SH-SY5Y (cell line): ENCODE results near the gene ZNF574.

Experiments used
- GATA2 ChIP-seq: IDR thresholded peaks from 2 replicates; pipeline ENCODE4 v1.6.1; 2011; ENCODE audit warnings: mild to moderate bottlenecking, low read depth, low read length
- GATA3 ChIP-seq: IDR thresholded peaks from 2 replicates; pipeline ENCODE4 v1.6.1; 2011; ENCODE audit warnings: low read depth, mild to moderate bottlenecking, low read length, moderate library complexity

ZNF574 gene, protein sequence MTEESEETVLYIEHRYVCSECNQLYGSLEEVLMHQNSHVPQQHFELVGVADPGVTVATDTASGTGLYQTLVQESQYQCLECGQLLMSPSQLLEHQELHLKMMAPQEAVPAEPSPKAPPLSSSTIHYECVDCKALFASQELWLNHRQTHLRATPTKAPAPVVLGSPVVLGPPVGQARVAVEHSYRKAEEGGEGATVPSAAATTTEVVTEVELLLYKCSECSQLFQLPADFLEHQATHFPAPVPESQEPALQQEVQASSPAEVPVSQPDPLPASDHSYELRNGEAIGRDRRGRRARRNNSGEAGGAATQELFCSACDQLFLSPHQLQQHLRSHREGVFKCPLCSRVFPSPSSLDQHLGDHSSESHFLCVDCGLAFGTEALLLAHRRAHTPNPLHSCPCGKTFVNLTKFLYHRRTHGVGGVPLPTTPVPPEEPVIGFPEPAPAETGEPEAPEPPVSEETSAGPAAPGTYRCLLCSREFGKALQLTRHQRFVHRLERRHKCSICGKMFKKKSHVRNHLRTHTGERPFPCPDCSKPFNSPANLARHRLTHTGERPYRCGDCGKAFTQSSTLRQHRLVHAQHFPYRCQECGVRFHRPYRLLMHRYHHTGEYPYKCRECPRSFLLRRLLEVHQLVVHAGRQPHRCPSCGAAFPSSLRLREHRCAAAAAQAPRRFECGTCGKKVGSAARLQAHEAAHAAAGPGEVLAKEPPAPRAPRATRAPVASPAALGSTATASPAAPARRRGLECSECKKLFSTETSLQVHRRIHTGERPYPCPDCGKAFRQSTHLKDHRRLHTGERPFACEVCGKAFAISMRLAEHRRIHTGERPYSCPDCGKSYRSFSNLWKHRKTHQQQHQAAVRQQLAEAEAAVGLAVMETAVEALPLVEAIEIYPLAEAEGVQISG

GRCh38 chr19:42075616-42076379, at the start of gene ZNF574:
TSS of gene ZNF574 (plus strand) at chr19:42076166. CDS start at chr19:42078607, 2,441 bp downstream.
- TF ChIP-seq GATA2 (no peak), GATA3 (no peak)

DNA sequence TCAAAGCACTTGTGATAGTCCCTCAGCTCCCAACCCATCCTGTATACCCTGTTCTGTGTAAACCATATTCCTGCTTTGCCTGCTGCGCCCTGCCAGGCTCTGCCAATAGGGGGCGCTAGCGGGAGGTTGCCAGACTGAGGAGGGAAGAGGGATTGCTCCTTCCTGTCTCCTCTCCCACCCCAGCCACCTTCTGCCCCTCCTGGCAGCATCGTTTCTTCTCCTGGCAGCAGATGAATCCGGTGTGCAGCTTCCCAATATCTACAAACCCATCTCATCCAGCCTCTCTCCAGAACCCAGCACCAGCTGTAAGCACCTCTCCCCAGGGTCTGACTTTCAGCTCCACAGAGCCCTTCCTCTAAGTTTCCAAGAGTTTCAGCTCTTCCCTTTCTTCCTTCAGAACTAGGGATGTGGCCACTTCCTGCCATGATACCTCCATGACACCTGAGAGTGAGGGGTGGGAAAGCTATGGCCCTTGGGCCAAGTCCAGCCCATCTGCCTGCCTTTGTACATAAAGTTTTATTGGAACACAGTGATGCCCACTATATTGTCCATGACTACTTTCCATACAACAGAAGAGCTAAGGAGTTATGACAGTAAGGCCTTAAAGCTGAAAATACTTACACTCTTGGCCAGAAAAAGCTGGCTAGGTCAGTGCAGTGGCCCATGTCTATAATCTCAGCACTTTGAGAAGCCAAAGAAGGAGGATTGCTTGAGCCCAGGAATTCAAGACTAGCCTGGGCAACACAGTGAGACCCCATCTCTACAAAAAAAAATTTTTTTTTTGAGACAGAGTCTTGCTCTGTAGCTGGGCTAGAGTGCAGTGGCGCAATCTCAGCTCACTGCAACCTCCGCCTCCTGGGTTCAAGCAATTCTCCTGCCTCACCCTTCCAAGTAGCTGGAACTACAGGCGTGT, 47.4 kb upstream of the ZNF574 start:
- TF ChIP-seq GATA3, result no peak
- TF ChIP-seq GATA2, result no peak

GRCh38 chr19:42030645-42031440, 45.1 kb upstream of the ZNF574 start:
- TF ChIP-seq GATA2 (no peak), GATA3 (no peak)

- TF ChIP-seq GATA3 (no peak), GATA2 (no peak)
Observed at GRCh38 chr19:42032431-42032830, 43.5 kb upstream of the ZNF574 start.

GRCh38 chr19:42033413-42033812, 42.6 kb upstream of the ZNF574 start:
- no peak for TF ChIP-seq GATA2
- TF ChIP-seq GATA3, result no peak

DNA sequence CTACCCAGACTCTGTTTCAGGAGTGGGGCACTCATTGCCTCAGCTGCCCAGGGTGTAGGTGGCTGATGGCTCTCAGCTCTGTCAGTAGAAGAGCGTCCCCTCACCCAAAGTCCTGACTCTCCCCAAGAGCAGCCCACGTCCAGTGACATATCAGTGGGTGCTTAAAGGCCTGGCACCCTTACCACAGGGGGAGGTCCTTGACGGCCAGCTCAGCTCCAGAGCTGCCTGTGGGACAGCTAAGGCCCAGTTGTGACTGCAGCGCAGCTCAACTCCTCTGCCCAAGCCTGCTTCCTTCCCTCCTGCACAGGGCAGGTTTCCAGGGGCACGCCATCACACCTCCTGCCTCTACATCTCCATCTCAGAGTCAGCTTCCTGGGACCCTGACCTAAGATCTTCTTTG, 38.3 kb upstream of the ZNF574 start:
- TF ChIP-seq GATA2 (no peak), GATA3 (no peak)

GRCh38 chr19:42038666-42039065, 37.3 kb upstream of the ZNF574 start:
- TF ChIP-seq GATA3, result no peak
- TF ChIP-seq GATA2, result no peak

DNA sequence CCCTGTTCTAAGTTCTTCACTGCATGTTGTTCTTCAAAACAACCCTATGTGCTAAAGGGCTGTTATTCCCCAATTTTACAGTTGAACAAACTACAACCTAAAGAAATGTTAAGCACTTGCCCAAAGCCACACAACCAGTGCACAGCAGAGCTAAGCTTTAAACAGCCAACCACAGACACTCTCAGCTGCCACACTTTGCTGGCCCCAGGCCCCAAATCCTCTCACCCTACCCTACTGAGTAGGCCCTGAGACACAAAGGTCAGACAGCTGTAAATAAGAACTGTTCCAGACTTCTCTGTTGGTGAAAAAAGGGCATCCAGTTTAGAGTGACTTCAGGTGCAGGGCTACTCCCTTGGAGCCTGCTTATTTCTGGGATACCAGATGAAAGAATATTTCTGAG, 35.9 kb upstream of the ZNF574 start:
- TF ChIP-seq GATA3 (no peak), GATA2 (no peak)

DNA sequence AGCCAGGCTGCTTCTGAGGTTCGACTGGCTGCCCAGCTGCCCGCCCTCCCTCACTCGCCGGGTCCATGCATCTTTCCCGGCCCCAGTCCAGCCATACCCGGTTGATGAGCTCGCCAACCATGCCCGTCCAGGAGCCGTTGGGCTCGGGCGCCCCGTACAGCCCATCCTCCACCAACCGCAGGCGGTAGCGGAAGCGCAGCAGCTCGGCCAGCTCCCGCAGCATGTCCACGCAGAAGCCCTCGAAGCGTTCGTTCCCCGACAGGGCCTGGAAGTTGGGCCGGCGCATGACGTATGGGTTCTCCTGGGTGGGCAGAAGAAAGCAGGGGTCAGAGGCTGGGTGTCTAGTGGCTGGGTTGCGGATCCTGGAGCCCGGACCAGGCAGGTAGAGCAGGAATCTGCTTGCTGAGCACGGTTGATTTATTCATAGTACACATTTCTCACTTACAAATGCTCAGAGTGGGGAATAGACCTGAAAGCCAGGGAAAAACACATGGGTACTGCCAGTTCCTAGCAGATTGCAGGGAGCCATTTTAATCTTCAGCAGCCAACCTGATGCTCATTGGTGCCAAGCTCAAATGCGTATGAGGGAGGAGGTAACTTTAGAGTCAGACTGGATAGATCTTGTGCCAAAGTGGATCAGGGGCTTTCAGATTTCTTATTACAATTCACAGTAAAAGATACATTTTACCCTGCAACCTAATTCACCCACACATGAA, 33.4 kb upstream of the ZNF574 start:
- TF ChIP-seq GATA3 (no peak), GATA2 (no peak)

DNA sequence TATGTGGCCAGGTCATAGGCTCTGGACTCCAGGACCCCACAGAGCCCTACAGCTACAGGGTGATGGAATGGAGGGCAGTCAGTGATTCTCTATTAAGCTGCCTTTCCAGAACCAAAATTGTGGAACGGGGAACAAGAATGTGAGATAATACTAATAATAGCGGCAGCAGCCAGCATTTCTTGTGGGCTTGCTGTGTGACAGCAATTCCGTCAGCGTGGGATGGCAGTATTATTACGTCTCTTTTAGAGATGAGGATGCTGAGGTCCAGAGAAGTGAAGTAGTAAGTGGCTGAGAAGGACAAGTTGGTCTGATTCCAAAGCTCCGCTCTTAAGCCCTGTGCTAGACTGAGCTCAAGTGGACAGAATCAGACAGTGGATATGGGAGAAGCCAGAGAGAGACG, 30.4 kb upstream of the ZNF574 start:
- TF ChIP-seq GATA3 (no peak), GATA2 (no peak)

DNA sequence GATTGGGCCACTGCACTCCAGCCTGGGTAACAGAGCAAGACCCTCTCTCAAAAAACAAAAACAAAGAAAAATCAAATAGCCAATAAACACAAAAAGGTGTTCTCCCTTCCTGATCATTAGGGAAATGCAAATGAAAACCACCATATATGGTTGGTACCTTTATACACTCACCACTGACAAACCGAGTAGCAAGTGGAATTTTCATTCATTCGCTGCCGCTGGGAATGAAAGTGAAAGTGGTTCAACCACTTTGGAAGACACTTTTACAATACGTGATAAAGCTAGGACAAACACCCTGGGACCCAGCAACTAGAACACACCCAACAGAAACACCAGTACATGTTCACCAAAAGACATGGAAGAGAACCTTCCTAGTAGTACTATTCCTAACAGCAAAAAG, 27.0 kb upstream of the ZNF574 start:
- TF ChIP-seq GATA2 (no peak), GATA3 (no peak)
